CD4-positive, alpha-beta T cell treated with Interleukin-1 beta for 1 hour (primary cell): ENCODE results near the gene SLC25A27.
A peak's percentile ranks its signal among the peaks of the same experiment; 100 is the strongest.

ENCODE experiments used
- DNase-seq, 2 donors: peaks; one replicate each; pipeline ENCODE4 v3.0.0-alpha.2; 2020 to 2022

Gene SLC25A27

DNA sequence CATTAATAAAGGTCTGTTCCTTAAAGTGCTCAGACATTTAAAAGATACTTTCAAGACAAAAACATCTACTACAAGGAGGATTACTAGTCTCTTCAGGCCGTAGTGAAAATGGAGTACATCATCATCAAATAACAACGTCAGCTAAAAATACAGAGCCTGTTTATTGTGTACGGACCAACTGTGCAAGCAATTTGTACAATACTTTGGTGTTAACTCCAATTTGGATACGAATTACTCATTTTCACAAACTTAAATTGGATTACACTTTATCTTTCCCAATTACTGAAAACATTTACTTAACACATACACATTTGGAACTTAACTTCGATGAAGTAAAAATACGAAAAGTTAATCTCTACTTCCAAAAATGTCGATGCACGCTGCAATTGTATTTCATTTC is 959 bp upstream of the SLC25A27 start:
- no peak for DNase-seq

DNA sequence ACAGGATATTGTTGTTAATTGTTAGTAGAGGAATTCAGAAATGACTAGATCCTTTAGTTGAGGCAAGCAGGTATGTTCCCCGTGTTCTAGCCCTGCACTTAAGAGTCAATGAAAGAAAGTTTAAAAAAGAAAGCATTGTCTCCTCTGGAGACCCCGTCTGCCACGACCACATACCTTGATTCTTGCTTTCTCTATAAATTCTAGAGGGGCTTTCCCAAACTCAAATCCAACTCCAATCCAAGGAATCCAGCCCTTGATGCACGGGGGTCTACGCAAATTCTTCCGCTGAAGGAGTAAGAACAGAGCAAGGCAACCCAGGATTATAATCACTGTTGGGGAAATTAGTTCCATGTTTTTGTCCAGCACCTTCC is 558 bp upstream of the SLC25A27 start:
- DNase-seq, result no peak

DNA sequence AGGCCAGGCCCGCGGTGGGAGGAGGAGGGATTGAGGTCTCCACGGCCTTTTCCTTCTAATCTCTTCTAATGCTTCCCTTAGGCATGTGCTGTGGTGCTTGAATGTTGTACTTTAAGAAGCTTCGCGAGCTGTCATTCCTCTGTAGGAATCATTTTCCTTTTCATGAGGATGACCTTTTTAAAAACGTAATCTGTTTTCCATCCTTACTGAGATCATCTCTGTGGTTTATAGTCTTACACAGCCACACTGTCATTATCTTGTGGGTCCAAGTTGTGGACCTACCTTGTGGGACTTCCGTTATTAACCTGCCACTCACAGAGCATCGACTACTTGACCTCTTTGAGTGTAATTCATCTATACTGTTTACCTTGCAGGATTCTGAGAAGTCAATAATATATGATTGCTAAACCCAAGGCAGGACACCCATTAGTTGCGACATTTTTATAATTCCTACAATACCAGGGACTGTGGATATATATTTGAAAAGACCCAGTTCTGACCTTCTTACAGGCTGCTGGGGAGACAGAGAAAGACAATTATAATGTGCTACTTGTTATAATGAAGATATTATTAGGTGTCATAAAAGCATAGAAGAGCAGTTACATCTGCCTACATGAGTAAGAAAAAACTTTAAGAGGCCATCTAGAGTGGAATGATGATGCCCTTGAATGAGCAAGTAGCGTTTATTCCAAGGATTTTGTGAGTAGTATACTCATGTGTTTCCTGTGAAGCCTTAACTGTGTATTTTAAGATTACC is 842 bp downstream of the SLC25A27 start:
- no peak for DNase-seq

DNA sequence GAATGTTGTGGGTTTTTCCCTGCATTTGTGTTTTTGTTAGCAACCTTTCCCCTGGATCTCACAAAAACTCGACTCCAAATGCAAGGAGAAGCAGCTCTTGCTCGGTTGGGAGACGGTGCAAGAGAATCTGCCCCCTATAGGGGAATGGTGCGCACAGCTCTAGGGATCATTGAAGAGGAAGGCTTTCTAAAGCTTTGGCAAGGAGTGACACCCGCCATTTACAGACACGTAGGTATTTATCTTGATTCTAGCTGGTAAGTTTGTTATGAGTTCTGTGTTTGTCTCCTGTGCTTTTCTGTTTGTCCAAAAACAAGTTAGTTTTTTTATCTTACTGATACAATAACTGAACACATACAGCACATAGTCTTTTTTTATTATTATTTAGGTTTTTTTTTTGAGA is 3.0 kb downstream of the SLC25A27 start:
- no peak for DNase-seq

DNA sequence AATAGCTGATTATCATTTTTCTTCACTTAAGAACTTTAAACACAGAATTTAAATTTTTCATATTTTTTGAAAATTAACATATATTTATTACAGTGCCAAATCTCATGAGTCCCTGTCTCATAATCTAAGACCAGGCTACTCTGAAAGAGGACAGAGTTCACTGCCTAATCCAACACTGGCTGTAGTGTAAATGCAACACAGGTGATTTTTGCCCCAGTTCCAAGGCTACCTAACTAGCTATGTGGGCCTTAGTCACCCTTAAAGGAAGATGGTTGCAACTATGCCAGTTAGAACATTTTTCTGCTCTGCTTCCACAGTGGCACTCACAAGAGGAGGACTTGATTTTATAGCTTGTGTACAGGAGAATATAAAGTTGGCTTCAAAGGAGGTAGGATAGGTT is 4.9 kb downstream of the SLC25A27 start:
- DNase-seq, result no peak

DNA sequence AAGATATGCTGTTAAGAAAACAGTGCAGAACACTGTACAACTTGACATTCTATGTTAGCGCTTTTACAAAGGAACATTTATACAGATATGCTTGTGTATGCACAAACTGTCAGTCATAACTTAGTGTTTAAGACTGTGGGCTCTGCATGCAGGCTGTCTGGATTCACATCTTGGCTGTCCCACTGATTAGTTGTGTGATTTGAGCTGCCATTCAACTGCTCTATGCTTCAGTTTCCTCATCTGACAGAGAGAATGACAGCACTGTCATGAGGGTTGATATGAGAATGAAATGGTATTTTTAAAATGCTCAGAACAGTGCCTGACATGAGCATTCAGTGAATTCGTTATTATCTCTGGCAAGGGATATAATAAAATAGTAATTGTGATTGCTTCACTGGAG is 8.7 kb downstream of the SLC25A27 start:
- DNase-seq, result no peak

DNA sequence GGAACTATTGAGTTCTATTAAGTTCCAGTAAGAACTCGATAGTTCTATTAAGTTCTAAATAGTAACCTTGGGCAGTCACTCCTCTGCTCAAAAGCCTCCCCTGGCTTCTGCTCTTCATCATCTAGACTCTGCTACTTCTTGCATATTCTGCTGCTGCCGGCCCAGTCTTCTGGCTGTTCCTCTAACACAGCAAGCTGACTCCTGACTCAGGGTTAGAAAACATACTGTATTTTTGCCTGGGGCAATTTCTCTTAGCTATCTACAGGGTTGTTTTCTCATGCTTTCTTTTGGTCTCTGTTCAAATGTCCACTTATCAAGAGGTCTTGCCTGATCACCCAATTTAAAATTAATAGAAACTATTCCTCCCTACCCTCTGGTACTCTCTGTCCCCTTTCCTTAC is 14.6 kb downstream of the SLC25A27 start:
- no peak for DNase-seq

DNA sequence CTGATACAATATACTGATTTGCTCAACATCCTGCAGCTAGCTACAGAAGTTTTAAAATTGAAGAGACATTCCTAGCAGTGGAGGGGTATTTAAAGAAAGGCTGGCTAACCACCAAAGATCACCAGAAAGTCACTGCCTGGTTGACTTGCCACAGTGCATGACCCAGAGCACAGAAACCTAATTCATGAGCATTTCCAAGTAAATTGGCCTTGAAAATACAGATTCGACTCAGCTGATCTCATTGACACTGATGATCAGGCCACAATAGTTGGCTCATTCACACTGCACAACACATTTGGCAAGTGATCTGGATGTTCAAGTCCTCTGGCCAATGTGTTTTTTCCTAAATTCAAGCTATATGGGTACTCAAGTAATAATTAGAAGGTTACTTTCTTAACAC is 21.6 kb downstream of the SLC25A27 start:
- no peak for DNase-seq

DNA sequence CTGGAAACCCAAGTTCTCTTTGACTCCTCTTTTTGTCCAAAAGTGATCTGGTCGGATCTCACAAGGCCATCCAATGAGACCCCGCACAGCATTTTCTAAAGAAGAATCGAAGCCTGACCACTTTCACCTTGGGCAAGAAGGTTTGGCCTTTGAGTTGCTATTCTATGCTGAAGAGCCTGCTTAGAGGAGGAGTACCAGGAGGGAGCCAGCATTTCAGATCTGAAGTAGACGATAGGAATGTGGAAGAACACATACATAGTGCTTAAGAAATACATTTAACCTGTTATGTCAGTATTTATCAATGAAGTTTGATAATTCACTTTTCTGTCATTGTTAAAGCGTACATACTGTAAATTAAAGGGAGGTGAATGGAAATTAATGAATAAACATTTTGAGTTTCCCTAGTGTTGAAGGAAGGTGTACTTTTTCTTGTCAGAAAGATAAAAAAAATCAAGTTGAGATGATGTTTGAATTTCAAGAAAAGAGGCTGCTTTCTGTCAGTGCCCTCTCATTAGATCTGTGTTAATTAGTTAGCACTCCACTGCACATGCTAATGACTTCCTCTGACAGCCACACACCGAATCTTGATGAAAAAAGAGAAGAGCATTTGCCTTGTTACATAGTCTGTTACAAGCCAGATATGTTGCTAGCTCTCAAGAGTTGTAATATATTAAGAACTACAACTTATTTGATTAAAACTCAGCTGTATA is 24.0 kb downstream of the SLC25A27 start:
- DNase-seq, result no peak

DNA sequence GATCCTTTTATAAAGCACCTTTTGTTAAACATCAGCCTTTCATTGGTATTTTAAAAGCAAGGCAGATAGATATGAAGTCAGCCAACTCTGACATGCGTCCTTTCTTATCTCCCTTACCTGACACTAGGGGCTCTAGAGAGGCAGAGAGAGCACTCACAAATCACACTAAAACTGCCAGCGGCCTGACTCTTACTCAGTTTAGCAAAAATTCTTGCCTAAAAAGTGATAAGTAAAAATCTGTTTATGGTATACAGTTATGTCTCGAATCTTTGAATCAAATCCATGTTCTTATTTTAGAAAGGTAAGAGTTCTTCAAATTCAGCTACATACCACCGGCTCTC is 24.5 kb downstream of the SLC25A27 start:
- DNase-seq, result no peak

DNA sequence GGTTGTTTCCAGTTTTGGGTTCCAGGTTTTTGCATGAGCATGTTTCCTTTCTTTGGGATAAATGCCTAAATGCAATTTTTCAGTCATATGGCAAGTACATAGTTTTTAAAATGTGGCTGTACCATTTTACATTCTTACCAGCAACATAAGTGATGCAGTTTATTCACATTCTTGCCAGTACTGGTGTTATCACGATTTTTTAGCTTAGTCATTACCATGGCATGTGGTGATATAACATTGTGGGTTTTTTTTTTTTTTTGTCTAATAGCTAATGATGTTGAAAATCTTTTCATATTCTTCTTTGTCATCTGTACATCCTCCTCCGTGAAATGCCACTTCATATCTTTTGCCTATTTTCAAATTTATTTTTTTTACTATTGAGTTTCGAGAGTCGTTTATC is 32.0 kb downstream of the SLC25A27 start:
- DNase-seq, result no peak

DNA sequence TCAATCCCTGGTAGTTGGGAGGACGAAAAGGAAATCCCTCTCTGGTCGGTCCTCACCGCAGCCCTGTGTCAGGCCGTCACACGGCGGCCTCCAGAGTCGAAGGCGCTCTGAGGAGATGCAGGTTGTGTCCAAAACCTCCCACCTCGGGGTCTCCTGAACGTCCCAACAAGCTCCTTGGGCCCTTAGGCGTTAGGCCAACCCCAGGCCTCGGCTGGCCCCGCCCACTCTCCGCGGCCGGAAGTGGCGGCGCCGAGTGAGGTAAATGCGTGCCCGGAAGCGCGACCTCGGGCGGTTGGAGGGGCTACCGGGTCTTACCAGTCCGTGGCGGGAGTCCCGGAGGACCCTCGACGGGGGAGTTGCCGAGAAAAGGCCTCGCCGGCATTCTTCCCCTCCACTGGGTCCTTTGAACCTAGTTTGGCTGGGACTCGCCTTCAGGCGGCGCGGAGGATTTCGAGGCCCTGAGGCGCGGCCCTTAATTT is 34.9 kb downstream of the SLC25A27 start, which contains the start of gene TDRD6:
TDRD6 (plus strand) TSS at position 267 of the 479 bp plus-strand sequence. CDS start 244 bp downstream, outside the sequence.
- no peak for DNase-seq

DNA sequence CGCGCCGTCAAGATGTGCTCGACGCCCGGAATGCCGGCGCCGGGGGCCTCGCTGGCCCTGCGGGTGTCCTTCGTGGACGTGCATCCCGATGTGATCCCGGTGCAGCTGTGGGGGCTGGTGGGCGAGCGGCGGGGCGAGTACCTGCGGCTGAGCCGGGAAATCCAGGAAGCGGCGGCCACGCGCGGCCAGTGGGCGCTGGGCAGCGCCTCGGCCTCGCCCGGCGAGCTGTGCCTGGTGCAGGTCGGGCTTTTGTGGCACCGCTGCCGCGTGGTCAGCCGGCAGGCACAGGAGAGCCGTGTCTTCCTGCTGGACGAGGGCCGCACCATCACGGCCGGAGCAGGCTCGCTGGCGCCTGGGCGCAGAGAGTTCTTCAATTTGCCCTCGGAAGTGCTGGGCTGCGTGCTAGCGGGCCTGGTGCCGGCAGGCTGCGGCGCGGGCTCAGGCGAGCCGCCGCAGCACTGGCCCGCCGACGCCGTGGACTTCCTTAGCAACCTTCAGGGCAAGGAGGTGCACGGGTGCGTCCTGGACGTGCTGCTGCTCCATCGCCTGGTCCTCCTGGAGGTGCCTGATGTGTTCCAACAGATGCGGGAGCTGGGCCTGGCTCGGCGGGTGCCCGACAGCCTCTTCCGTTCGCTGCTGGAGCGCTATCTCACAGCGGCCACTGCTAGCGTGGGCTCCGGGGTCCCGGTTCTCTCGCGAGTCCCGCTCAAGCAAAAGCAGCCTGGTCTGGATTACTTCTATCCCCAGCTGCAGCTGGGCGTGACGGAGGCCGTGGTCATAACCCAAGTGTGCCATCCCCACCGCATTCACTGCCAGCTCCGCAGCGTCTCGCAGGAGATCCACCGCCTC is 35.6 kb downstream of the SLC25A27 start:
- no peak for DNase-seq

DNA sequence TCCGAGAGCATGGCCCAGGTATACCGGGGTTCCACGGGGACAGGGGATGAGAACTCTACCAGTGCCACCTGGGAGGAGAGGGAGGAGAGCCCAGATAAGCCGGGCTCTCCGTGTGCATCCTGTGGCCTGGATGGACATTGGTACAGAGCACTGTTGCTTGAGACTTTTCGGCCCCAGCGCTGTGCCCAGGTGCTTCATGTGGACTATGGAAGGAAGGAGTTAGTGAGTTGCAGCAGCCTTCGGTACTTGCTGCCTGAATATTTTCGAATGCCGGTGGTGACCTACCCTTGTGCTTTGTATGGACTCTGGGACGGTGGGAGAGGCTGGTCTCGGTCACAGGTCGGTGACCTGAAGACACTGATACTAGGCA is 36.2 kb downstream of the SLC25A27 start:
- DNase-seq, result no peak

DNA sequence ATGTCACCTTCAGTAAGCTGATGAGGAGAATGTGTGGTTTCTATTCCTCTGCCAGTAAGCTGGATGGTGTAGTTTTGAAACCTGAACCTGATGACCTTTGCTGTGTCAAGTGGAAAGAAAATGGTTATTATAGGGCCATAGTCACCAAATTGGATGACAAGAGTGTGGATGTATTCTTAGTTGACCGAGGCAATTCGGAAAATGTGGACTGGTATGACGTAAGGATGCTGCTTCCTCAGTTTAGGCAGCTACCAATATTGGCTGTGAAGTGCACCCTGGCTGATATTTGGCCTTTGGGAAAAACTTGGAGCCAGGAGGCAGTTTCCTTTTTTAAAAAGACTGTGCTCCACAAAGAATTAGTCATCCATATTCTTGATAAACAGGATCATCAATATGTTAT is 36.9 kb downstream of the SLC25A27 start:
- DNase-seq, result no peak

DNA sequence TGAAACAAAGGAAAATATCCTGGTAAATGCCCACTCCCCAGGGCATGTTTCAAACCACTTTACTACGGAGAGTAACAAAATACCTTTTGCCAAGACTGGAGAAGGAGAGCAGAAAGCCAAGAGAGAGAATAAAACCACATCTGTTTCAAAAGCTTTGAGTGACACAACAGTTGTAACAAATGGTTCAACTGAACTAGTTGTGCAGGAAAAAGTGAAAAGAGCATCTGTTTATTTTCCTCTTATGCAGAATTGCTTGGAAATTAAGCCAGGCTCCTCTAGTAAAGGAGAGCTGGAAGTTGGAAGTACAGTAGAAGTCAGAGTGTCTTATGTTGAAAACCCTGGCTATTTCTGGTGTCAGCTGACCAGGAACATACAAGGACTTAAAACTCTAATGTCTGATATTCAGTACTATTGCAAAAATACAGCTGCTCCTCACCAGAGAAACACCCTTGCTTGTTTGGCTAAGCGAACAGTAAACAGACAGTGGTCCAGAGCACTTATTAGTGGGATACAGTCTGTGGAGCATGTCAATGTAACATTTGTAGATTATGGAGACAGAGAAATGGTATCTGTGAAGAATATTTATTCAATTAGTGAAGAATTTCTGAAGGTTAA is 37.5 kb downstream of the SLC25A27 start:
- no peak for DNase-seq

DNA sequence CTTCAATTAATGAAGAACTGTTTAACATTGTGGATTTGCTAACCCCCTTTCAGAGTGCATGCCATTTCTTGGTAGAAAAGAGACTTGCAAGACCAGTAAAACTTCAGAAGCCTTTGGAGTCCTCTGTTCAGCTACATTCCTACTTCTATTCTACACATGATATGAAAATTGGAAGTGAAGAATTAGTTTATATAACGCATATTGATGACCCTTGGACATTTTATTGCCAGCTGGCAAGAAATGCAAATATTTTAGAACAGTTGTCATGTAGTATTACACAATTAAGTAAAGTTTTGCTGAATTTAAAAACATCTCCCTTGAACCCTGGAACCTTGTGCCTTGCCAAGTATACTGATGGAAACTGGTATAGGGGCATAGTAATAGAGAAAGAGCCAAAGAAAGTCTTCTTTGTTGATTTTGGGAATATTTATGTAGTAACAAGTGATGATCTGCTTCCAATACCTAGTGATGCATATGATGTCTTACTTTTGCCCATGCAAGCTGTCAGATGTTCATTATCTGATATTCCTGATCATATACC is 38.2 kb downstream of the SLC25A27 start:
- no peak for DNase-seq

DNA sequence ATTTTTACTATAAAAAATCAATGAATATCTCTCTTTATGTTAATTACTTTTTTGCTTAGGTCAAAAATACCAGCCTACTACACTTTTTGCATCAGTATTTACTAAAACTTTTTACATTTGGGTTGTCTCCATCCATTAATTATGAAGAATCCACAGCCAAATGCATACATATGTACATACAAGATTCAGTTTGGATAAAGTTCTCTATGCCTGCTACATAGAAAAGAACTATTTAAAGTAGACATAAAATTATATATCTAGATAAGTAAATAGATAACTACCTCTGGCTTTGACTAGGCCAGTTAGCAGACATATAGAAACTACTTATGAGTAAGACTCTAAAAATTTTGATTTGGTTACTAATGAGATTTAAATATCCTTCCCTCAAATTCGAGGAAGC is 47.2 kb downstream of the SLC25A27 start:
- no peak for DNase-seq

DNA sequence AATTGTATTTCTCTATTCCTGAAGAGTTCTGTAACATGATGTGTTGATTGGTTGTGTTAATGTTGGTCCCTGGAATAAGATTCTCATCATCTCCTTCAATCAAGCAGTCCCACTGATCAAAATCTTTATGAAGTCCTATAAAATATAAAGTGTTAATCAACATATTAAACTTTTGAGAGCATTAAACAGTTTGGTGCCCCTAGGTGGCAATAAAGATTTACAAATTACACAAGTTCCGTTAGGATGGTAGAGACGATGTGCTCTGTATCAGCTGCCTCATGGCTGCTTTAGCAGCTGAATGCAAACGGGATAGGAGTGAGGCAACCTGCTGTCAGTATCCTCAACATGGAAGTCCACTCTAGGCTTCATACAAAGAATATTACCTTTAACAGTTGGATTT is 51.8 kb downstream of the SLC25A27 start:
- DNase-seq, result peak in 1 of 2 donors; percentile 21

DNA sequence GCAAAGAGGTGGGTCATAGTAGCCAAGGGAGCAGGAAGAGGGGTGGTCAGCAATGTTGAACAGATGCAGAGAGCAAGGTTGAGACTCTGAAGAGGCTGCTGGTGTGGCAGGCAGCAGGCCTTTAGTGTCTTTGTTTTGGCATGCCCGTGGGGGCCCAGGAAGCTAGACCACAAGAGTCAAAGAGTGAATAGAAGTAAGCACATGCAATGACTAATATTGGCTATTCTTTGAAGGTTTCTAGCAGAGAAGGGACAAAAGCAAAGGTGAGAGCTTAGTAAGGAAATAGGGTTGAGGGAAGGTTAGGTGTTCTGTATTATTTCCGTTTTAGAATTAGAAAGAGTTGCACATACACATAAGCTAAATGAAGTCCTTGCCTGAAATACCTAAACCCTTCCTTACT is 53.7 kb downstream of the SLC25A27 start:
- DNase-seq, result no peak

DNA sequence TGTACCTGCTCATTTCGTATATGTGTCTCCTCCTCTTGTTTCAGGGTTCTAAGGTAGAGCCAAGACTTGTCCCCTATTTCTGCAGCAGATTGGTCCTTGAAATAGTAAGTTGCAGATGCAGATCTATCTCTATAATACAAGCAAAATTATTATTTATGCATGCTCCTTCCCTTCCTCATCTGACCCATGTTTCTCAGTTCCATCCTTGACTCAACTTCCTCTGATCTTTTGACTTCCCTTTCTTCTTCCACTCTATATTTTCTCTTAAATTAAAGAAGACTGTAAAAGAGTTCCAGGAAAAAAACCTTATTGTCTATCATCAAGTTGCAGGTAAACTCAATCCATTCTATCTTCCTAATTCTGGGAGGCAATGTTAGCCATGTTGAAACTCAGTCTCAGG is 58.7 kb downstream of the SLC25A27 start:
- DNase-seq, result no peak

DNA sequence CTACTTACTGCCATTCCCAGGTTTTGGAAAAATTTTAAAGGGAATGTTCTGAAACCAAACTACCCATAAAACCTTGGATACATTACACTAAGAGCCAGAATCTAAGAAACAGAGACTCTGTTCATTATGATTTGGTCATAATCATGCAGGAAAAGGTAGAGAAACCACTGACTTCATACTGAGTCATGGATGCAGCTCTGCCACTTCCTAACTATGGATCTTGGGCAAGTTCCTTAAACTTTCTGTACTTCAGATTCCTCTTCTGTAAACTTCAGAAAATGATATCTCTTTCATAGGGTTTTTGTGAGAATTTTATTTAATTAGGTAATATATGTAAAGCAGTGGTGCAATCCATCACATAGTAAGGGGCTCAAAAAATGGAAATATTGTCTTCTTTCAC is 62.4 kb downstream of the SLC25A27 start:
- DNase-seq, result peak in 1 of 2 donors; percentile 7

DNA sequence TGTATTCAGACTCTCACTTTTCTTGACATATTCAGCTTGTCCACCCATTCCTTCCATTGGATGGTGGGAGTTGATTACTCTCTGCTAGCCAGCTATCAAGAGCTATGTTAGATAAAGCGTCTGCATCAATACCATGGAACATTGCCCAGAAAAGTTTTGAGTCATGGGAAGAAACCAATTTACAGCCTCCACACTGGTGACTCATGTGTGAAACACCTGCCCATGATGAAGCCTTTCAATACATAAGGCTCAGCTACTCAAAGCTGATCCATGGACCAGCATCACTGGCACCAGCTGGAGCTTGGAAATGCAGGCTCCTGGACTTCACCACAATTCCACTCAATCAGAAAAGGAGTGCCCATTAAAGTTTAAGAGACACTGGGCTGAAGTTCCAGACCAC is 66.3 kb downstream of the SLC25A27 start:
- DNase-seq, result no peak
